Liver (tissue), 9 donors: ENCODE results near the gene DSTN. TPM values are rescaled to one million over a fixed set of nuclear protein-coding genes. Genes with fewer than 3 reads are reported as not detected.

ENCODE experiments used
- DNase-seq: peaks from one replicate; pipeline ENCODE4 v3.0.0-alpha.2; 2017; ENCODE audit warnings: low spot score
- H3K27ac ChIP-seq, 2 donors: one replicate each; pipeline ENCODE4 v1.7.0; 2013; ENCODE audit warnings: inconsistent platforms in 2 of 2, low read length in 2 of 2, control low read depth in 1 of 2, low read depth in 1 of 2, mild to moderate bottlenecking in 1 of 2
- H3K27me3 ChIP-seq, 4 donors: one replicate each; pipeline versions ENCODE4 v1.6.1 to v1.7.0; 2013; ENCODE audit warnings: low read length in 3 of 4, inconsistent platforms in 1 of 4, mild to moderate bottlenecking in 1 of 4, moderate library complexity in 1 of 4; ENCODE audit not compliant: control insufficient read depth in 4 of 4, insufficient read depth in 4 of 4
- H3K36me3 ChIP-seq, 4 donors: one replicate each; pipeline versions ENCODE4 v1.6.1 to v1.7.0; 2013; ENCODE audit warnings: low read length in 3 of 4, mild to moderate bottlenecking in 3 of 4, low read depth in 1 of 4, moderate library complexity in 1 of 4; ENCODE audit not compliant: control insufficient read depth in 4 of 4, insufficient read depth in 3 of 4
- H3K4me1 ChIP-seq, 4 donors: one replicate each; pipeline versions ENCODE4 v1.6.1 to v1.7.0; 2013; ENCODE audit warnings: low read length in 3 of 4, mild to moderate bottlenecking in 3 of 4, moderate library complexity in 1 of 4; ENCODE audit not compliant: control insufficient read depth in 4 of 4, insufficient read depth in 4 of 4
- H3K4me3 ChIP-seq, 3 donors: one replicate each; pipeline versions ENCODE4 v1.6.1 to v1.7.0; 2013; ENCODE audit warnings: low read length in 3 of 3, control low read depth in 1 of 3, low read depth in 1 of 3, mild to moderate bottlenecking in 1 of 3
- H3K9ac ChIP-seq, 2 donors: one replicate each; pipeline ENCODE4 v1.7.0; 2013; ENCODE audit warnings: low read length in 2 of 2, mild to moderate bottlenecking in 2 of 2, moderate library complexity in 2 of 2, control low read depth in 1 of 2, low read depth in 1 of 2
- H3K9me3 ChIP-seq, 4 donors: one replicate each; pipeline versions ENCODE4 v1.6.1 to v1.7.0; 2013; ENCODE audit warnings: low read length in 3 of 4; ENCODE audit not compliant: control insufficient read depth in 4 of 4
- FOXA1 ChIP-seq: IDR thresholded peaks from 2 replicates; pipeline ENCODE4 v1.6.1; 2016; ENCODE audit warnings: antibody characterized with exemption
- FOXA2 ChIP-seq: IDR thresholded peaks from 2 replicates; pipeline ENCODE4 v1.6.1; 2016; ENCODE audit warnings: antibody characterized with exemption
- GABPA ChIP-seq, 2 donors: IDR thresholded peaks in 1 of 2; conservative IDR thresholded peaks in 1 of 2; 2 replicates each; pipeline ENCODE4 v1.6.1; 2016; ENCODE audit warnings: antibody characterized with exemption in 2 of 2, mild to moderate bottlenecking in 1 of 2, moderate library complexity in 1 of 2
- HNF4A ChIP-seq, 2 donors: conservative IDR thresholded peaks; 2 replicates each; pipeline ENCODE4 v1.6.1; 2016; ENCODE audit warnings: antibody characterized with exemption in 2 of 2, mild to moderate bottlenecking in 2 of 2
- HNF4G ChIP-seq: IDR thresholded peaks from 2 replicates; pipeline ENCODE4 v1.6.1; 2016; ENCODE audit warnings: antibody characterized with exemption
- JUND ChIP-seq, 2 donors: IDR thresholded peaks; 2 replicates each; pipeline ENCODE4 v1.6.1; 2016; ENCODE audit warnings: antibody characterized with exemption in 2 of 2
- NR2F2 ChIP-seq: IDR thresholded peaks from 2 replicates; pipeline ENCODE4 v1.6.1; 2016; ENCODE audit warnings: antibody characterized with exemption
- RAD21 ChIP-seq, 2 donors: IDR thresholded peaks; 2 replicates each; pipeline ENCODE4 v1.6.1; 2016; ENCODE audit warnings: antibody characterized with exemption in 2 of 2, mild to moderate bottlenecking in 2 of 2
- RXRA ChIP-seq, 2 donors: IDR thresholded peaks; 2 replicates each; pipeline ENCODE4 v1.6.1; 2017 to 2018; ENCODE audit warnings: antibody characterized with exemption in 2 of 2, mild to moderate bottlenecking in 1 of 2
- SP1 ChIP-seq: IDR thresholded peaks from 2 replicates; pipeline ENCODE4 v1.6.1; 2018; ENCODE audit warnings: antibody characterized with exemption, mild to moderate bottlenecking
- TAF1 ChIP-seq: conservative IDR thresholded peaks from 2 replicates; pipeline ENCODE4 v1.6.1; 2016; ENCODE audit warnings: antibody characterized with exemption, mild to moderate bottlenecking
- YY1 ChIP-seq: IDR thresholded peaks from 2 replicates; pipeline ENCODE4 v1.6.1; 2016; ENCODE audit warnings: antibody characterized with exemption, mild to moderate bottlenecking
- WGBS: extraction: QIAGEN DNeasy Blood & Tissue Kit; methylation state at CpG from one replicate; pipeline ENCODE4 v1.1.7; 2013; 5-methylcytosine and 5-hydroxymethylcytosine counted together
- polyA plus RNA-seq, 2 donors: library from polyadenylated mRNA; stranded (reverse) in 1 of 2; unstranded in 1 of 2; fragments of 200-250 nt in 1 of 2; fragments of >200 nt in 1 of 2; fragmentation: Nextera tagmentation in 1 of 2; extraction: Ambion mirVana in 1 of 2; gene quantifications; one replicate each; pipeline versions ENCODE4 v1.2.1 to v1.2.3, GENCODE V29; 2013 to 2015
- total RNA-seq, 2 donors: library from RNA; depleted of rRNA; stranded (reverse); fragments of >200 nt; gene quantifications; one replicate each; pipeline ENCODE4 v1.2.3, GENCODE V29; 2014
- TF ChIP-seq, protein P1 (sequence below): IDR thresholded peaks from 2 replicates; pipeline ENCODE4 v1.6.1; 2016; ENCODE audit warnings: antibody characterized with exemption
- TF ChIP-seq, protein P2 (sequence below): IDR thresholded peaks from 2 replicates; pipeline ENCODE4 v1.6.1; 2016; ENCODE audit warnings: antibody characterized with exemption
- TF ChIP-seq, protein P3 (sequence below): fragments of 150-350 bp; IDR thresholded peaks from 2 replicates; pipeline ENCODE4 v1.5.1; 2017; ENCODE audit warnings: improper control_type of control experiment, low read depth, low read length; ENCODE audit not compliant: missing input control
- TF ChIP-seq, protein P4 (sequence below): IDR thresholded peaks from 2 replicates; pipeline ENCODE4 v1.6.1; 2016; ENCODE audit warnings: antibody characterized with exemption, mild to moderate bottlenecking
- donor health status: healthy.
- donor health status: healthy.
- donor health status: healthy.
- donor health status: healthy.
- donor health status: healthy.

The DSTN gene
- total and polyA plus RNA-seq, 4 donors, result 39.9 to 137 (median 108) TPM

DNA sequence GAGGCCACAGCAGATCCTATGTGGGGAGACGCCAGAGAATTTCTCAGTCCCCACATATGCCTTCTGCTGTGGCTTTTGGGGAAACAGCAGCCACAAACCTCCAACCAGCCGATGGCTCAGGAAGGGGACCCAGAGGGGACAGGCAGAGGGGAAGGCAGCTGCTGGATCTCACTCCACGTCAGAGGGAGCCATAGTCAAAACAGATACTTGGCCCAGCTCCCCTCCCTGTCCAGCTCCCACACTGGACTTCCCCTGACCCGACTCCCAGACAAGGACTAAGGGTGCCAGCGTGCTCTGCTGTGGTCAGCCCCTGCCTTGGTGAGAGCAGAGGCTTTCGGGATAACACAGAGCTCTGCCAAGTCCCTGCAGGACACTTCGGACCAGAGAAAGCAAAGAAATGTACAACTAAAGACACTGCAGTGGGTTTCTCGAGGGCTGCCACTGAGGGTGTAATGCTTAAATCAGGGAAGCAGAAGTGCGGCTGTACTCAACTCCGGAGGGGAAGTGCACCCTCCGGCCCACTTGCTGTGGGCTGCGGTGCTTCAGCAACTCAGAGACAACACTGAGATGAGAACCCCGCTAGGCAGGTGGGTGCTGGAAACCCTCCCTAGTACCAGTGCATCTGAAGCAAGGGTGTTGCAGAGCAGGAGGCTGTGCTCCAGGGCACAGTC is 64.9 kb downstream of the DSTN start:
- 73% methylated on average over 13 of the region's 13 CpGs for WGBS
- Histone ChIP-seq H3K9ac (no peak overlapping the region), H3K27ac (peak overlapping the region in 1 of 2 donors; percentile 61), H3K4me1 (peaks cover 0 to 38% (median 14%) of the 10 kb centered on the region in 4 donors), H3K36me3 (peaks cover 36 to 92% (median 72%) of the 10 kb centered on the region in 4 donors), H3K9me3 (no peaks in the 10 kb centered on the region), H3K27me3 (no peaks in the 10 kb centered on the region), H3K4me3 (no peak overlapping the region)
- TF ChIP-seq NR2F2, result peak; percentile 54
- TF ChIP-seq, protein P1, sequence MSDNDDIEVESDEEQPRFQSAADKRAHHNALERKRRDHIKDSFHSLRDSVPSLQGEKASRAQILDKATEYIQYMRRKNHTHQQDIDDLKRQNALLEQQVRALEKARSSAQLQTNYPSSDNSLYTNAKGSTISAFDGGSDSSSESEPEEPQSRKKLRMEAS, result no peak
- peak; percentile 44 for TF ChIP-seq SP1
- TF ChIP-seq RAD21 (IDR thresholded peaks at IDR 0.05), result peak in 1 of 2 donors; percentile 15
- TF ChIP-seq RXRA (IDR thresholded peaks at IDR 0.05), result peak; percentile 40 to 70
- TF ChIP-seq FOXA2, result no peak
- no peak for DNase-seq

DNA sequence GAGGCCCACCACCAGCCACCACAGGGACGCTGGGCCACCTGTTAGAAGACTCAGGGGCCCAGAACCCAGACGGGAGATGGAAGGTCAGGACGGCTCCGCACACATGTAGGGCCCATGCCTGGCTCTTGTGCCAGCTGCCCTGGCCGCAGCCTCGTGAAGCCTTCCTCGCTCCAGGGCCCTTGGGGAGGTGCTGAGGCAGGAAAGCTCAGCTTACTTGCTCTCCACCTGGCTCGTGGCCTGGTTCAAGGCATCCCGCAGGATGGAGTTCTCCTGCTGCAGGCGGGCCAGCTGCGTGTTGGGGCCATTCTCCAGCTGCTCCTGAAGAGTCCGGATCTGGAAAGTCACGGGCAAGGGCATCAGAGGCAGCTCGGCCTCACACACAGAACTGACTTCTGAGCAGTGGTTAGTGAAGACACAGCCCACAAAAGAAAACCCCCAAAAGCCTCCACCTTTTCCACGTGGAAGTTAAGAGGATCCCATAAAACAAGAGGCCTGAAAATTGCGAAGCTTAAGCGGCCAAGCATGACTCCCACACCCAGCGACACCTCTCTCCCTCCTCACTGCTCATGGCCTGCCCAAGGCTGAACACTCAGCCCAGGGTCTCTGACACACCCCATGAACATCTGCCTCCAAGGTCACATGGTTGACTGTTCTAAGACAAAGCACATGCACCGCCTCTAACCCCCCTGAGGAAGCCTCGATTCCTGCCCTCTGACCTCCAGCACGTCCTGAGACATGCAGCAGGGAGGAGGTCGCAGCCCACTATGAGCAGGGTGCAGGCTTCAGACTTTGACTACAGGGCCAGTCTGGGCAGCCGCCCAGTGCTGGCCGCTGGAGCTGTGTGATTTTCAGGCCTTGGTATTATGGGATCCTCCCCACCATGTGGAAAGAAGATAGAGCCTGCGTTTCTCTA is 65.7 kb downstream of the DSTN start:
- no peak overlapping the region for H3K9ac ChIP-seq
- peaks cover 0 to 36% (median 12%) of the 10 kb centered on the region in 4 donors for H3K4me1 ChIP-seq
- TF ChIP-seq RXRA (IDR thresholded peaks at IDR 0.05) (no peak), SP1 (no peak), NR2F2 (peak; percentile 47), GABPA (IDR thresholded peaks at IDR 0.05 in 1 of 2, conservative IDR thresholded peaks at IDR 0.05 in 1 of 2) (no peak), RAD21 (IDR thresholded peaks at IDR 0.05) (no peak), YY1 (no peak)
- TF ChIP-seq, protein P2, sequence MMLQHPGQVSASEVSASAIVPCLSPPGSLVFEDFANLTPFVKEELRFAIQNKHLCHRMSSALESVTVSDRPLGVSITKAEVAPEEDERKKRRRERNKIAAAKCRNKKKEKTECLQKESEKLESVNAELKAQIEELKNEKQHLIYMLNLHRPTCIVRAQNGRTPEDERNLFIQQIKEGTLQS, result no peak
- TF ChIP-seq, protein P1, result no peak
- DNase-seq, result no peak
- H3K27ac ChIP-seq, result no peak overlapping the region
- no peaks in the 10 kb centered on the region for H3K27me3 ChIP-seq
- H3K4me3 ChIP-seq, result no peak overlapping the region
- 76% methylated on average over 25 of the region's 25 CpGs for WGBS
- H3K9me3 ChIP-seq, result no peaks in the 10 kb centered on the region
- peaks cover 34 to 92% (median 72%) of the 10 kb centered on the region in 4 donors for H3K36me3 ChIP-seq

DNA sequence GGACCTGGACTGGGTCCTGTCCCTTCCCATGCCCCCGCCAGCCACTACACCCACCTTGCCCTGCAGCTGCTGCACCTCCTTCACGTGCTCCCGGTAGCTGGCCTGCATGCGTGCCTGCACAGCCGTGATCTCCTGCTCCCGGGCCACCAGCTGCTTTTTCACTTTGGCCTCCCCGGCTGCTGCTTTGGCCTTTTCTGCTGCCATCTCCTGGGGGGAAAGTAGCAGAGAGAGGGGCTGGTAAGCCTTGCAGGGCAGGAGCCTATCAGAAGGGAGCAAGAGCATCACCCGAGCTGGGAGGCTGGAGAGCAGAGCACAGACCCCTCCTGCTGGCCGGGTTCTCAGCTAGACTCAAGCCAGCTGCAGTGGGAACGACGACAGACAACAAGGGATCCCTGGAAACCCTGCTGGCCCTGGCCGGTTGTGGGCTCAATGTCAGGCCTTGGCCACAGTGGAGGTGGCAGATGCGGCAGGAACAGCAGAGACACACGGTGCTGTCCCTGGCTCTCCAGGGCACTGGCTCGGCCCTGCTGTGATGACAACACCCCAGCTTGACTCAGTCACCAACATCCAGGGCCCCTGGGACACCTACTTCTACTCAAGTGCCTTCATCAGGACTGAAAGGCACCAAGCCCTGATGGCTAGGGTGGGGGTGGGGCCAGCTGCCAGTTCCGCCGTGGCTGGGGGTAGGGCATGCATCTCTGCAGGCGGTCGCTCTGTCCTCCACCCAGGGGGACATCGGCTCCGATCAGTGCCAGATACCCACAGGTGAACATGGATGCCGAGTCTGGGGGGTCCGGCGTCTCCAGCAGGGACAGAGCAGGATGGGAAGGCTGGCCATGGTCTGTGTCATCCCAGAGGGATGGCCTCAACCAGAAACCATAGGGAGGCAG is 66.9 kb downstream of the DSTN start:
- H3K4me3 ChIP-seq, result no peak overlapping the region
- H3K36me3 ChIP-seq, result peaks cover 38 to 92% (median 71%) of the 10 kb centered on the region in 4 donors
- 84% methylated on average over 24 of the region's 24 CpGs for WGBS
- DNase-seq, result no peak
- H3K27ac ChIP-seq, result no peak overlapping the region
- H3K27me3 ChIP-seq, result no peaks in the 10 kb centered on the region
- no peaks in the 10 kb centered on the region for H3K9me3 ChIP-seq
- H3K9ac ChIP-seq, result no peak overlapping the region
- H3K4me1 ChIP-seq, result peaks cover 0 to 42% (median 12%) of the 10 kb centered on the region in 4 donors
- TF ChIP-seq HNF4G, result no peak
- no peak for TF ChIP-seq FOXA1
- TF ChIP-seq NR2F2, result no peak
- TF ChIP-seq, protein P3, sequence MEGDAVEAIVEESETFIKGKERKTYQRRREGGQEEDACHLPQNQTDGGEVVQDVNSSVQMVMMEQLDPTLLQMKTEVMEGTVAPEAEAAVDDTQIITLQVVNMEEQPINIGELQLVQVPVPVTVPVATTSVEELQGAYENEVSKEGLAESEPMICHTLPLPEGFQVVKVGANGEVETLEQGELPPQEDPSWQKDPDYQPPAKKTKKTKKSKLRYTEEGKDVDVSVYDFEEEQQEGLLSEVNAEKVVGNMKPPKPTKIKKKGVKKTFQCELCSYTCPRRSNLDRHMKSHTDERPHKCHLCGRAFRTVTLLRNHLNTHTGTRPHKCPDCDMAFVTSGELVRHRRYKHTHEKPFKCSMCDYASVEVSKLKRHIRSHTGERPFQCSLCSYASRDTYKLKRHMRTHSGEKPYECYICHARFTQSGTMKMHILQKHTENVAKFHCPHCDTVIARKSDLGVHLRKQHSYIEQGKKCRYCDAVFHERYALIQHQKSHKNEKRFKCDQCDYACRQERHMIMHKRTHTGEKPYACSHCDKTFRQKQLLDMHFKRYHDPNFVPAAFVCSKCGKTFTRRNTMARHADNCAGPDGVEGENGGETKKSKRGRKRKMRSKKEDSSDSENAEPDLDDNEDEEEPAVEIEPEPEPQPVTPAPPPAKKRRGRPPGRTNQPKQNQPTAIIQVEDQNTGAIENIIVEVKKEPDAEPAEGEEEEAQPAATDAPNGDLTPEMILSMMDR, result no peak
- TF ChIP-seq, protein P4, sequence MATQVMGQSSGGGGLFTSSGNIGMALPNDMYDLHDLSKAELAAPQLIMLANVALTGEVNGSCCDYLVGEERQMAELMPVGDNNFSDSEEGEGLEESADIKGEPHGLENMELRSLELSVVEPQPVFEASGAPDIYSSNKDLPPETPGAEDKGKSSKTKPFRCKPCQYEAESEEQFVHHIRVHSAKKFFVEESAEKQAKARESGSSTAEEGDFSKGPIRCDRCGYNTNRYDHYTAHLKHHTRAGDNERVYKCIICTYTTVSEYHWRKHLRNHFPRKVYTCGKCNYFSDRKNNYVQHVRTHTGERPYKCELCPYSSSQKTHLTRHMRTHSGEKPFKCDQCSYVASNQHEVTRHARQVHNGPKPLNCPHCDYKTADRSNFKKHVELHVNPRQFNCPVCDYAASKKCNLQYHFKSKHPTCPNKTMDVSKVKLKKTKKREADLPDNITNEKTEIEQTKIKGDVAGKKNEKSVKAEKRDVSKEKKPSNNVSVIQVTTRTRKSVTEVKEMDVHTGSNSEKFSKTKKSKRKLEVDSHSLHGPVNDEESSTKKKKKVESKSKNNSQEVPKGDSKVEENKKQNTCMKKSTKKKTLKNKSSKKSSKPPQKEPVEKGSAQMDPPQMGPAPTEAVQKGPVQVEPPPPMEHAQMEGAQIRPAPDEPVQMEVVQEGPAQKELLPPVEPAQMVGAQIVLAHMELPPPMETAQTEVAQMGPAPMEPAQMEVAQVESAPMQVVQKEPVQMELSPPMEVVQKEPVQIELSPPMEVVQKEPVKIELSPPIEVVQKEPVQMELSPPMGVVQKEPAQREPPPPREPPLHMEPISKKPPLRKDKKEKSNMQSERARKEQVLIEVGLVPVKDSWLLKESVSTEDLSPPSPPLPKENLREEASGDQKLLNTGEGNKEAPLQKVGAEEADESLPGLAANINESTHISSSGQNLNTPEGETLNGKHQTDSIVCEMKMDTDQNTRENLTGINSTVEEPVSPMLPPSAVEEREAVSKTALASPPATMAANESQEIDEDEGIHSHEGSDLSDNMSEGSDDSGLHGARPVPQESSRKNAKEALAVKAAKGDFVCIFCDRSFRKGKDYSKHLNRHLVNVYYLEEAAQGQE, result no peak
- no peak for TF ChIP-seq FOXA2
- TF ChIP-seq TAF1, result no peak
- TF ChIP-seq HNF4A (conservative IDR thresholded peaks at IDR 0.05), result no peak
- no peak for TF ChIP-seq YY1
- no peak for TF ChIP-seq RAD21 (IDR thresholded peaks at IDR 0.05)
- no peak for TF ChIP-seq GABPA (IDR thresholded peaks at IDR 0.05 in 1 of 2, conservative IDR thresholded peaks at IDR 0.05 in 1 of 2)
- TF ChIP-seq RXRA (IDR thresholded peaks at IDR 0.05), result no peak
- no peak for TF ChIP-seq SP1
- TF ChIP-seq, protein P1, result no peak
- no peak for TF ChIP-seq JUND (IDR thresholded peaks at IDR 0.05)
